GM18520 (cell line): ENCODE measurements around the gene TPX2.
"Not testable (repeated sequence)": the region's sequence is repeated elsewhere in the genome, so short reads cannot be mapped to it uniquely, and the experiment has no call there.

Source experiments
- ATAC-seq: cut with Tn5 transposase; IDR thresholded peaks from one replicate; pipeline ENCODE4 v1.9.1; 2021; ENCODE audit not compliant: unreplicated experiment

Gene TPX2

DNA sequence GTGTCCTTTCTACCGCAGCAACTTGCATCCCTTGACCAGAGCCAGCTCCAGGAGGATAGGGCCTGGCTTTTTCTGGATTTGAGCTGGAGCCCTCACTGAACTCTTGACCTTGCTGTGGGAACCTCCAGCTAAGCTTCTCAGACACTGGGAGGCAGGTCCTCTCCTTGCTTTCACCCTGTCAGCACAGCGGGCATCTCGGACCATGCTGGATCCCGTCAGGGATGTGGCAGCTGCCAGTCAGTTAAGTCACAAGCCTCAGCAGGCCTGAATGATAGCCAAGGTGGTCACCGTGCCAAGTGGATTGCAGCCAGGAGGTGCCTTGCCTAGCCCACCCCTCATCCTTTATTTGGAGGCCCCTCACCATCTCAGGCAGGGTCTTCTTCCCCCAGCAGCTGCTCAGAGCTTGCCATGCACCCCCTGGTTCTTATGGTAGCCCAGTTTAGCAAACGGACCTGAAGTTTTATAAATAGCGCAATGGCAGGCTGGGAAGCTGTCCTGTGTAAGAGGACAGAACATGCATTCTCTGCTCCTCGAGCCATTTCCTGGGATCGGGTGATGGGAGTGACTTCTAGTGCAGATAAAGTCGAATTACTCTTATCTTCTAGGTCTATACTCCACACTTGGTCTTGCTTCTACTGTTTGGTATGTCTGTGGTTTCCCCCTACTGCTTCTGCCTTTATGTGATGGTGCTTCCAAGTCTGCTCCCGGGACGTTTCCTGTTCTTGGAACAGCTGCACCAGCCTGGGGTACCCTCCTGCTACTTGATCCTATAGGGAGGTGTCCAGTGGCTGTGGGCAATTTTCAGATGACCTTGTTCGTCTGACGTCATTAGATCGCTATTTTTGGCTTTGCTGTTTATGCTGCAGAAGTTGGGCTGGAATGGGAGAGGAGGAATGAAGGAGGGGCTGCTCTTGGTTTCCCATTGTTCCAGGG is 73.0 kb downstream of the TPX2 start:
- no peak for ATAC-seq

GRCh38 chr20:31813611-31814010 is 74.5 kb downstream of the TPX2 start:
- ATAC-seq, result no peak

- ATAC-seq, result not testable (repeated sequence)
Measured at GRCh38 chr20:31814142-31814541, 75.1 kb downstream of the TPX2 start.

DNA sequence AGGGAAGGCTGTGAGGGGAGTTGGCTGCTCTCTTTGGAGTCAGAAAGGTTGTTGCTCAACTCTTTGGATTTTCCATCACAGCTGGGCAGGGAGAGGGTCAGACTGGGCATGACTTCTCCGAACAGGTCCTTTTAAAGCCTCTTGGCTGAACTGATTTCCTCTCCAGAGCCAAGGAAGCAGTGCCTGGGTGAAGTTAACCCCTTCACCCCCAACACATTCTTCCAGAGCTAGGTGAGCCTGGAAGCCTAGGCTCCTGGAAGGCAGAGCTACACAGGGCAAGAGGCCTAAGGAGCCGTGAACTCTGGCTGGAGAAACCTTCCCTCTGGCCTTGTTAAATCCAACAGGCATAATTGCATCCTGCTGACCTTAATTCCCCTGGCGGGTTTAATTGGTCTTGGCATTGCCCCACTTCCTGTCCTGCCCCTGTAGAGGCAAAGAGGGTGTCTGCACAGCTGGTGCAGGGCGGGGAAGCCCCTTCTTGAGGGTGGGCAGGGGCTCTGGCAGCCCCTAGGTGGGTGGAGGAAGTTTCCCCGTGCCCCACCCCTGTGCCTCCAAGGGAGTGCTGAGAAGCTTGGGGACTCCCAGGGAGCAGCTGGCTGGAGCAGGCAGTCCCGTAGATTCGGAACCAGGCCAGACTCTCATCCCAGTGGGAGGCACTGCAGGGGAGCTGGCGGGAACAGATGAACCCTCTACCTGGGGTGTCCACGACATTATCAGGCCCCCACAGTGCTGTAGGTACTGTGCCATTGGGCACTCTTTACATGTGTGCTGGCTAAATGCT is 76.5 kb downstream of the TPX2 start:
- no peak for ATAC-seq

DNA sequence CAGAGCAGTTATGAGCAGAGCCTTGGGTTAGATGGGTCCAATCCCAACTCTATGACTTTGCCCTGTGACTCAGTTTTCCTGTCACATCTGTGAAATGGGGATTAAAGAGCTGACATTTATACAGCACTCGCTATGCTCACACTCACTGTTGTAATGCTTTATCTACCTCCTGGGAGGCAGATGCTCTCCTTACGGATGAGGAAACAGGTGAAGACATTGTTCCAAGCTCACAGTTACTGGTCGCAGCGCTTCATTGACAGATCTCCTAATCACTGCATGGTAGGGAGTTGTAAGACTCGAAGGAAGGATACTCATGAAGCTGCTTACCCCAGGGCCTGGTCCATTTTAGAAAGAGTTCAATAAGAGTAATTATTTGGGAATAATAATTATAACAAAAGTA is 77.1 kb downstream of the TPX2 start:
- ATAC-seq, result no peak

DNA sequence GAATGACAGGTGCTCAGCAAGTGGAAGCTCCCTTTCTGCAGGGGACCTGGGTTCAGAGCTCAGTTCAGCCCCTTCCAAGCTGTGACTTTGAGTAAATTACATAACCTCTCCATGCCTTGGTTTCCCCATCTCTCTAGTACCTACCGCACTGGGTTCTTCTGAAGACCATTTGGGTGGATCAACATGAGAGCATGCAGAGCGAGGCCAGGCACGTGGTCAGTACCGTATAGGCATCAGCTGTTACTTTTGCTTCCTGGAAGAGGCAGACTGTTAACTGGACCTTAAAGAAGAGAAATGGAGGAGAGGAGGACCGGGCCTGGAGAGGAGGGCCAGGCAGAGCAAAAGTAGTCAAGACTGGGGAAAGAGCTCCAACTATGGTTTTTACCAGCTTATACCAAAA is 78.4 kb downstream of the TPX2 start:
- no peak for ATAC-seq

DNA sequence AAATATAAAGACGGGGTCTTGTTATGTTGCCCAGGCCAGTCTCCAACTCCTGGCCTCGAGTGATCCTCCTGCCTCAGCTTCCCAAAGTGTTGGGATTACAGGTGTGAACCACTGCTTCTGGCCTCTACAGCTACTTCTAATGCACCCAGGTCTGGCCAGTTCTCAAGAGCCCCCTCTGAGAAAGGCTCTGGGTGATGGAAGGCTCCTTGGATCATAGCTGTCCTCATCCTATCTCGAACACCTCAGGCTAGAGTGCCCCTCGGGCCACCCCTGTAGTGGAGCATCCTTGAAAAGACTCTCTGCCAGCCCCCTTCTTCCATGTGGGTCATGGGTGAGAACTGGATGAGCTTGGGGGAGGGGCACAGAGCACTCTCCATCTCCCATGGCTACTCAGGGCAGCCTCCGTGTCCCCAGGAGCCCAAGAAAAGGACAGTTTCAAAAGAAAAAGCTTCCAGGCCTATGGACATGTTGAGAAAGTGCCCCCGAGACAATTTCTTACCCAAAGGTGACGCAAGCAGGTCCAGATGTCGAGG is 79.4 kb downstream of the TPX2 start:
- no peak for ATAC-seq

DNA sequence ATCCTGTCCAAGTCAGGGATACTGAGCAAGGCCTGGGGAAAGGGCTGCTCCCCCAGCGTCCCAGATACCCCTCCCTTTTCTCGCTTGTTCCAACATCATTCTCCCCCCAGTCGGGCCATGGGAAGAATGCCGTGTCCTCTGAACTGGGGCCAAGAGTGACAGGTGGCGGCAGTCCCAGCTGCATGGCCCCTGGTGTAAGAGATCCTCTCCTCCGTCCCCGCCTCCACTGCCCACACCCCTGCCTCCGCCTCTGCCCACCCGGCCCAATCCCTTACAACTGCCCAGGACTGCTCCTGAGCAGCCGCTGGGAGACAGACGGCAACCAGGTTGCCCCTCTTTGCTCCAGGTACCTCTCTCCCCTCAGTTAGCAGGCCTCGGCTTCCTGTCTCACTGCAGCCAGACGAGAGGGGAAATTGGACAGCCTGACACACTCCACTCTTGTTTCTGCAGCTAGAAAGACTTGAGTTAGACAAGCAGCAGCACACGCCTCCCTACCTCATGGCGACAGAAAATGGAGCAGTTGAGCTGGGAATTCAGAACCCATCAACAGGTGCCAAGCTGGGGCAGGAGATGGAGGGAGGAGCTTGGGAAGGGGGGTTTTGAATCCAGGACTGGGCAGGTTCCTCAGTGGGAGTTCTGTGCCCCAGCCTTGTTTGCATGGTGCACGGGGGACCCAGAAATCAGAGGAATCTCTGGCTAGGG is 80.1 kb downstream of the TPX2 start, which contains the start of gene MYLK2:
Gene MYLK2, plus strand, starts transcription at position 274 of the 702 bp plus-strand sequence. Its CDS starts 225 bp downstream, at position 499.
- ATAC-seq, result no peak

DNA sequence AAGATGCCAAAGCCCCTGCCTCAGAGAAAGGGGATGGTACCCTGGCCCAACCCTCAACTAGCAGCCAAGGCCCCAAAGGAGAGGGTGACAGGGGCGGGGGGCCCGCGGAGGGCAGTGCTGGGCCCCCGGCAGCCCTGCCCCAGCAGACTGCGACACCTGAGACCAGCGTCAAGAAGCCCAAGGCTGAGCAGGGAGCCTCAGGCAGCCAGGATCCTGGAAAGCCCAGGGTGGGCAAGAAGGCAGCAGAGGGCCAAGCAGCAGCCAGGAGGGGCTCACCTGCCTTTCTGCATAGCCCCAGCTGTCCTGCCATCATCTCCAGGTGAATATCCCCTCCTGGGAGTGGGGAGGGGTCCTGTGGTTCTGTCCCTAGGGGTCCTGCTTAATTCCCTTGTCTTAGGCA is 81.1 kb downstream of the TPX2 start:
- no peak for ATAC-seq

- no peak for ATAC-seq
Measured at GRCh38 chr20:31821427-31821826, 82.3 kb downstream of the TPX2 start.

DNA sequence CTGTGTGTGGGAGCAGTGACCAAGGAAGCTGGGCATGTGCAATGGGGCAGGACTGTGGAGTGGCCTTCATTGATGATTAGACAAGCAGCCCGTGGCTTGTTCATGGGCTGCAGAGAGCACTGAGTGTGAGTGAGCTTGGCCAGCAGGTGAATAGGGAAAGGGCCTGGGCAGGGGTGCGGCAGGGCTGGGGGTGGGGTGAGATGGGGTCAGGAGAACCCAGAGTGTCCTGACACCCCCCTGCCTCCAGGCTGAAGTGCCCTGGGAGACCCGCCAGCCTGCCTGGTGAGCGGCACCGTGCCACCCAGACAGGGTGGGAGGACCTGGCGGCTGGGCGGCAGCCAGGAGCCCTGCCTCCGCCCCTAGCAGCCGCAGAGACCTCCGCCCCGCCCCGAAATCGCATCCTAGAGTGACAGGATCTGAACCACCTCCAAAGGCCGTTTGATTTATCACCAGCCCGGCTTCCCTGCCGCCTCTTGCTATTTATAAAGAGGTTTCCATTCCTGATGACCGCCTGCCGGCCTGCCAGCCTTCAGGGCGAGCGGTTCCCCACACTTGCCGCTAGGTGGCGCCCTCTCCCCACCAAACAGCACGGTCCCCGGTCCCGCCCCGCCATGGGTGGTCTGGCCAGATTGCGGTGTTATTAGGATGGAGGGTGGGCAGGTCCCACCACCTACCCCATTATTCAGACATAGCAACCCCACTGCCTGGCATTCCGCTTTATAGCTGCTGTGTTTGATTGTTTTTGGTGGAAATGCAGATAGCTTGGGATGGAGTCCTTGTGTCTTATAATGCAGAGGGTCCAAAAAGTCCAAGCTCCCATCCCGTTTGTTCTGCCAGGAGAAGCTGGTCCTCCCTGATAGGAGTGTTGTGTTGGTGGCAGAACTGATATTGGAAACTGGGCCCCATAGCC is 83.6 kb downstream of the TPX2 start:
- ATAC-seq, result no peak

DNA sequence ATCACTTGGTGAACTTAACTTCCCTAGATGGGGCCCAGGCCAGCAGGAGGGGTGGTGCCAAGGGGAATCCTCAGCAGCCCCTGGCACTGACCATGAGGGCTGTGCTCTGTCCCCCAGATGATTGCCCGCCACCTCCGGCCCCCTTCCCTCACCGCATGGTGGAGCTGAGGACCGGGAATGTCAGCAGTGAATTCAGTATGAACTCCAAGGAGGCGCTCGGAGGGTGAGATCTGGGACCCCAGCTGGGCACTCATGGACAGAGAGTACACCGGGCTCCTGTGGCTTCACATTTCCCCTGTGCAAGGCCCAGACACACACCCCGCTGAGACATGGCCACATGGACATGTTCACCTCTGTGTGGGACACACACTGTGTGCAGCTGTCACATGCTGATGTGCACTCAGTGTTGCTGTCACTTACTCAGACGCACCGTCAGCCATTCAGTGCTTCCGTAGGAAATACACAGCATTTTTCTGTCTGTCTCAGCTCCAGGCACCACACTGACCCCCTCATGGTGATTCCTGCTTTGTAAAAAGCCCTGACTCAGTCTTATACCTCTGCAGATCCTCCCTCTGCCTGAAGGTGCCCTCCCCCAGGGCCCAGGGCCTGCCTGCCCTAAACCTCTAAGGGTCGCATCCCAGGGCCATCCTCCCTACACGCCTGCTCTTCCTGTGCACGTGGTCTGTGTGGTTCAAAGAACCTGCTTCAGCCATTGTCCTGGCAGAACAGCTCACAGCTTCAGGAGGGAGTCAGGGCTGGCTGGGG is 84.5 kb downstream of the TPX2 start:
- no peak for ATAC-seq

GRCh38 chr20:31824125-31824485 is 85.0 kb downstream of the TPX2 start:
- no peak for ATAC-seq

DNA sequence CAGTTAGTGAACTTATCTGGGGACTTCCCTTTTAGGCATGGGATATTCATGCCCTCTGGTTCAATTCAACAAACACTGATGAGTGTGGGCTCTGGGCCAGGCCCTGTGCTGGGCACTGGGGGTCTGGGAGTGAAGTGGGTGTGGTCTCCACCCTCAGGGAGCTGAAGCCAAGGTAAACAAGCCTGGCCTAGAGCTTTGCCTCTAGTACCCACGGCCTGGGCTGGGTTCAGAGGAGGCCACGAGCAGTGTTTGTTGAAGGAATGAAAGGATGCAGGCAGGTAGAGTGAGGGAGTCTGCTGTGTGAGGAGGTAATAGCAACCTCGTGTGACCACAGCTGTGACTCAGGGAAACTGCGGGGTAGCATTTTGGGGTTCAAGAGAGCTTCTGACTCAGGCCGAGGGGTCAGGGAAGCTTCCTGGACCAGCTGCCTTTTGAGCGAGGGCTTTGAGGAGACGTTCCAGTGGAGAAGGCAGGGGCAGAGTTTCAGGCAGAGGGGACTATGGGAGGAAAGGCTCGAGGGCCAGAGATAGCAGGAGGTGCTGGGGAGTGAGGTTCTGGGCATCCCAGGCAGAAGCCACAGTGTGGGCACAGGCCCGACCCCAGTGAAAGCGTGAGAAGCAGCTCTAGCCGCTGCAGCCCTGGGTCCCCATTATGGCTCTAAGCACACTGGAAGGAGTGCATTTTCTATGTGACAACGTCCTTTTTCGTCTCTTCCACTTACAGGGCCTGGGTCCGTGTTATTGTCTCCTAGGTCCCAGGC is 85.6 kb downstream of the TPX2 start:
- ATAC-seq, result no peak

GRCh38 chr20:31826074-31826473 is 87.0 kb downstream of the TPX2 start:
- no peak for ATAC-seq

GRCh38 chr20:31827059-31827458 is 88.0 kb downstream of the TPX2 start:
- ATAC-seq, result no peak

GRCh38 chr20:31828016-31828415 is 88.9 kb downstream of the TPX2 start:
- not testable (repeated sequence) for ATAC-seq

DNA sequence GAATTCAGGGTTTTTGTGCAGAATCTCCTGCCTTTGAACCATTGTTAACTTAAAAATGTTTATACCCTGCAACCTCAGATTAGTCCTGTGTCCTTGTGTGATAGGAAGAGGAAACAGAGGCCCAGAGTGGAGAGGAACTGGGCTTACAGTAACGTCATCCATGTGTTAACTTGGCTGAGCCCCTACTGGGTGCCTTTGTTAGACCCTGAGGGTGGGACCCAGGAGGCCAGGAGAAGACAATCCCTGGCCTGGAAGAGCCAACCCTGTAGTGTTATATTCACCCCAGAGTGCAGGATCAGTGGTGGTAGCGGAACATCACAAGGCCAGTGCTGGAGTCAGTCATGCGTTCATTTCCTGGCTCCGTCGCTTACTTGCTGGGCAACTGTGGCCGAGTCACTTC is 90.6 kb downstream of the TPX2 start:
- ATAC-seq, result no peak
